ENCODE measurements around the gene IPPK.

GRCh38 chr9:92680166-92681119 is 10.5 kb upstream of the IPPK start:
- TF ChIP-seq, protein P1, sequence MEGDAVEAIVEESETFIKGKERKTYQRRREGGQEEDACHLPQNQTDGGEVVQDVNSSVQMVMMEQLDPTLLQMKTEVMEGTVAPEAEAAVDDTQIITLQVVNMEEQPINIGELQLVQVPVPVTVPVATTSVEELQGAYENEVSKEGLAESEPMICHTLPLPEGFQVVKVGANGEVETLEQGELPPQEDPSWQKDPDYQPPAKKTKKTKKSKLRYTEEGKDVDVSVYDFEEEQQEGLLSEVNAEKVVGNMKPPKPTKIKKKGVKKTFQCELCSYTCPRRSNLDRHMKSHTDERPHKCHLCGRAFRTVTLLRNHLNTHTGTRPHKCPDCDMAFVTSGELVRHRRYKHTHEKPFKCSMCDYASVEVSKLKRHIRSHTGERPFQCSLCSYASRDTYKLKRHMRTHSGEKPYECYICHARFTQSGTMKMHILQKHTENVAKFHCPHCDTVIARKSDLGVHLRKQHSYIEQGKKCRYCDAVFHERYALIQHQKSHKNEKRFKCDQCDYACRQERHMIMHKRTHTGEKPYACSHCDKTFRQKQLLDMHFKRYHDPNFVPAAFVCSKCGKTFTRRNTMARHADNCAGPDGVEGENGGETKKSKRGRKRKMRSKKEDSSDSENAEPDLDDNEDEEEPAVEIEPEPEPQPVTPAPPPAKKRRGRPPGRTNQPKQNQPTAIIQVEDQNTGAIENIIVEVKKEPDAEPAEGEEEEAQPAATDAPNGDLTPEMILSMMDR (conservative IDR thresholded peaks at IDR 0.05 in 1 of 2, IDR thresholded peaks at IDR 0.05 in 1 of 2; ENCODE audit: extremely low read depth in 1 of 2, insufficient read depth in 1 of 2, low read depth in 1 of 2, low read length in 2 of 2), result no peak
- TF ChIP-seq EZH2 (IDR thresholded peaks at IDR 0.05; ENCODE audit: borderline replicate concordance, low read length), result no peak
